ENCODE data around the gene GABRP.

The GABRP gene

DNA sequence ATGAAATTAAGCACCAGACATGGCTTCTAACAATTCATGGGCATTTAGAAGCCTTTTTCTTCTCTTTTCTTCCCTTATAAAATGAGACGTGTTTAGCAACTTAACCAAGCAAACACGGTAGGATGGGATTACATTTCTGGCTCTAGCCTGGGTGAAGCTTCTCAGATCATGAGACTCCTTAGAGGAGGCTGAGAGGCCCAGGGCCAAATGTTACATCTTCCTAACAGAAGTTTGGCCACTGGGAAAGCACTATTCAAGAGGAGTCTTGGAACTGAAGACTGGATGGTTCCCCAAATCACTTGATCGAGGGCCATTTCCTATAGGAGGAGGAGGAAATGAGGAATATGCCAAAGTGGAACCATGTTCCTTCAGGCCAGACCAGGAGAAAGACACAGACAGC is 1.9 kb downstream of the GABRP start:
- no peak for TF ChIP-seq EZH2phosphoT487 (IDR thresholded peaks at IDR 0.05; ENCODE audit: borderline replicate concordance, low read length)
- TF ChIP-seq, protein P1, sequence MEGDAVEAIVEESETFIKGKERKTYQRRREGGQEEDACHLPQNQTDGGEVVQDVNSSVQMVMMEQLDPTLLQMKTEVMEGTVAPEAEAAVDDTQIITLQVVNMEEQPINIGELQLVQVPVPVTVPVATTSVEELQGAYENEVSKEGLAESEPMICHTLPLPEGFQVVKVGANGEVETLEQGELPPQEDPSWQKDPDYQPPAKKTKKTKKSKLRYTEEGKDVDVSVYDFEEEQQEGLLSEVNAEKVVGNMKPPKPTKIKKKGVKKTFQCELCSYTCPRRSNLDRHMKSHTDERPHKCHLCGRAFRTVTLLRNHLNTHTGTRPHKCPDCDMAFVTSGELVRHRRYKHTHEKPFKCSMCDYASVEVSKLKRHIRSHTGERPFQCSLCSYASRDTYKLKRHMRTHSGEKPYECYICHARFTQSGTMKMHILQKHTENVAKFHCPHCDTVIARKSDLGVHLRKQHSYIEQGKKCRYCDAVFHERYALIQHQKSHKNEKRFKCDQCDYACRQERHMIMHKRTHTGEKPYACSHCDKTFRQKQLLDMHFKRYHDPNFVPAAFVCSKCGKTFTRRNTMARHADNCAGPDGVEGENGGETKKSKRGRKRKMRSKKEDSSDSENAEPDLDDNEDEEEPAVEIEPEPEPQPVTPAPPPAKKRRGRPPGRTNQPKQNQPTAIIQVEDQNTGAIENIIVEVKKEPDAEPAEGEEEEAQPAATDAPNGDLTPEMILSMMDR (IDR thresholded peaks at IDR 0.05; ENCODE audit: low read depth, low read length, poor library complexity, severe bottlenecking): no peak
- H3F3A ChIP-seq (ENCODE audit: control insufficient read depth, insufficient read depth): no peaks in the 10 kb centered on the region
- H3K9me3 ChIP-seq (ENCODE audit: control insufficient read depth, insufficient read depth, low read length): no peaks in the 10 kb centered on the region
- no peaks in the 10 kb centered on the region for H3K79me2 ChIP-seq (ENCODE audit: control insufficient read depth, low read length)
- H3K4me1 ChIP-seq (ENCODE audit: control insufficient read depth, low read length): no peaks in the 10 kb centered on the region
- H3K4me2 ChIP-seq (ENCODE audit: low read length): no peak overlapping the region
- no peak overlapping the region for H3K27ac ChIP-seq (ENCODE audit: low read depth, low read length)
- H3K27me3 ChIP-seq (ENCODE audit: control insufficient read depth, low read length): no peaks in the 10 kb centered on the region
- H3K9me2 ChIP-seq (replicated peaks; ENCODE audit: control insufficient read depth, low read length): no peaks in the 10 kb centered on the region
- no peaks in the 10 kb centered on the region for H4K20me1 ChIP-seq (ENCODE audit: control insufficient read depth, insufficient read depth, low read depth, low read length)
- no peaks in the 10 kb centered on the region for H3K36me3 ChIP-seq (ENCODE audit: control insufficient read depth, low read length)
- H3K4me3 ChIP-seq (ENCODE audit: low read length): no peak overlapping the region

DNA sequence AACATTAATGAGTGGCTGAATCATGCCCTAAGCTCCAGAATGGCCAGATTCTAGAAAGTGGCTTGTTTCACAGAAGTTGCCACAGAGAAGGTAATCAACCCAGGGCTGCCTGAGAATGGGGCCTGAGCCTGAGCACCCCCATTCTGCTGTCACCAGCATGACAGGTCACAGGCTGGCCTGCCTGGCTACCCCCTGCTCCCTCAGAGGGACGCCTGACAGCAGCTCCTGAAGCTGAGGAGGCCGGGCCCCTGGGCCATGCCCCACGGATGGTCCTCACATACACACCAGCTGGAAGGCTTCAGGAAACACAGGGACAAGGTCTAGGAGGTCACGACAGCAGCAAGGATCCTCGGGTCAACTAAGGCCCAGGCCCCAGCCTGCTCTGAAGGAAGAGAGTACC is 3.7 kb downstream of the GABRP start:
- Histone ChIP-seq H3K9me3 (ENCODE audit: control insufficient read depth, insufficient read depth, low read length) (no peaks in the 10 kb centered on the region), H3K79me2 (ENCODE audit: control insufficient read depth, low read length) (no peaks in the 10 kb centered on the region), H3K4me1 (ENCODE audit: control insufficient read depth, low read length) (no peaks in the 10 kb centered on the region), H3K4me2 (ENCODE audit: low read length) (no peak overlapping the region), H4K20me1 (ENCODE audit: control insufficient read depth, insufficient read depth, low read depth, low read length) (no peaks in the 10 kb centered on the region), H3K27ac (ENCODE audit: low read depth, low read length) (no peak overlapping the region), H3K9me2 (replicated peaks; ENCODE audit: control insufficient read depth, low read length) (no peaks in the 10 kb centered on the region), H3K36me3 (ENCODE audit: control insufficient read depth, low read length) (no peaks in the 10 kb centered on the region), H3K4me3 (ENCODE audit: low read length) (no peak overlapping the region), H3F3A (ENCODE audit: control insufficient read depth, insufficient read depth) (no peaks in the 10 kb centered on the region), H3K27me3 (ENCODE audit: control insufficient read depth, low read length) (no peaks in the 10 kb centered on the region)
- TF ChIP-seq EZH2phosphoT487 (IDR thresholded peaks at IDR 0.05; ENCODE audit: borderline replicate concordance, low read length): no peak

DNA sequence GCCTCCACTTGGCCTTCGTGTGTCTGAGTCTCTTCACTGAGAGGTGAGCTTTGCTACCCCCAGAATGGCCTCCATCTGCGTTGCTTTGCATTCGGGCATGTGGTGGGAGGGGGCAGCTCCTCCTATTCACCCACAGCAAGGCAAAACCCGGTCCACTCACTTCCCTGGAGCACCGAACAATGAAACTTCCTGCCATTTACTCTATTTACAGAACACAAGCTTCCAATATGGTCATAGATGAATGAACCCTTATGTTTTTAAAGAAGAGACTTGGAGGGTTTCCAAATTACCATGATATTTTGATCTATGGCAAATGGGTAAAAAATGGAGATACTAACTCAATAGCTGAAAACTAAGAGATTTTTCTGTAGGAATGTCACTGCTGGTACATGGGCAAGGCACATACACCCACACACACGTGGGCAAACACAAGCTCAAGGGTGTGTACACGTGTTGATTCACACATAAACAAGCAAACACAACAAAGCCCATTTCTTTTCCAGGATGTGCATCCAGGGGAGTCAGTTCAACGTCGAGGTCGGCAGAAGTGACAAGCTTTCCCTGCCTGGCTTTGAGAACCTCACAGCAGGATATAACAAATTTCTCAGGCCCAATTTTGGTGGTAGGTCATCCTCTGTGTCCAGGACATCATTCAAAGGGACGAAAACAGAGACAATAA is 5.2 kb downstream of the GABRP start:
- H3K27ac ChIP-seq (ENCODE audit: low read depth, low read length): no peak overlapping the region

More for the DNA sequence above, 5.2 kb downstream of the GABRP start:
- no peak for TF ChIP-seq EZH2phosphoT487 (IDR thresholded peaks at IDR 0.05; ENCODE audit: borderline replicate concordance, low read length)
- TF ChIP-seq, protein P1 (IDR thresholded peaks at IDR 0.05; ENCODE audit: low read depth, low read length, poor library complexity, severe bottlenecking): no peak
- no peaks in the 10 kb centered on the region for H3K9me2 ChIP-seq (replicated peaks; ENCODE audit: control insufficient read depth, low read length)
- no peak overlapping the region for H3K4me3 ChIP-seq (ENCODE audit: low read length)
- no peak overlapping the region for H3K4me2 ChIP-seq (ENCODE audit: low read length)
- no peaks in the 10 kb centered on the region for H3K4me1 ChIP-seq (ENCODE audit: control insufficient read depth, low read length)
- no peaks in the 10 kb centered on the region for H3K36me3 ChIP-seq (ENCODE audit: control insufficient read depth, low read length)
- H3F3A ChIP-seq (ENCODE audit: control insufficient read depth, insufficient read depth): no peaks in the 10 kb centered on the region
- no peaks in the 10 kb centered on the region for H3K9me3 ChIP-seq (ENCODE audit: control insufficient read depth, insufficient read depth, low read length)
- H3K79me2 ChIP-seq (ENCODE audit: control insufficient read depth, low read length): no peaks in the 10 kb centered on the region
- H4K20me1 ChIP-seq (ENCODE audit: control insufficient read depth, insufficient read depth, low read depth, low read length): no peaks in the 10 kb centered on the region
- H3K27me3 ChIP-seq (ENCODE audit: control insufficient read depth, low read length): no peaks in the 10 kb centered on the region

All from DOHH2 (cell line).